Non-pigmented ciliary epithelial cell (primary cell): ENCODE measurements around the gene WWOX.
A peak's percentile ranks its signal among the peaks of the same experiment; 100 is the strongest.

ENCODE experiments used
- DNase-seq: peaks from one replicate; pipeline ENCODE4 v3.0.0-alpha.2; 2010; ENCODE audit warnings: low read depth

Gene WWOX

GRCh38 chr16:78274771-78275170 is 175.3 kb downstream of the WWOX start:
- DNase-seq, result no peak

GRCh38 chr16:78275420-78275819 is 176.0 kb downstream of the WWOX start:
- no peak for DNase-seq

GRCh38 chr16:78277321-78278055 is 178.0 kb downstream of the WWOX start:
- no peak for DNase-seq

GRCh38 chr16:78278056-78278450 is 178.6 kb downstream of the WWOX start:
- no peak for DNase-seq

DNA sequence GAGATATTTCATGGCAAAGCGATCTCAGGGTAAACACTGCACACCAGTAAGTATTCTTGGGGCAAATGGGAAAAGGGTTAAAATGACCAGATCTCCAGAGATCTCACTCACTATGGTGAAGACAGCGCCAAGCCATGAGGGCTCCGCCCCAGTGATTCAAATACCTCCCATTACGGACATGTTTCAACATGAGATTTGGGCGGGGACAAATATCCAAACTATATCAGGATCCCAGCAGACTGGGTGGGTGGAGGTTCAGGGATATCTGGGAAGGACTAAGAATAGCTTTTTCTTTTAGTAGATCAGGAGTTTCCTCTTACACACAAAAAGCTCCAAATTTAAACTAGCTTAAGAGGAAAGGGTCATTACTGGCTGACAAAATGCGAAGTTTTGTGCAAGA is 181.7 kb downstream of the WWOX start:
- no peak for DNase-seq

DNA sequence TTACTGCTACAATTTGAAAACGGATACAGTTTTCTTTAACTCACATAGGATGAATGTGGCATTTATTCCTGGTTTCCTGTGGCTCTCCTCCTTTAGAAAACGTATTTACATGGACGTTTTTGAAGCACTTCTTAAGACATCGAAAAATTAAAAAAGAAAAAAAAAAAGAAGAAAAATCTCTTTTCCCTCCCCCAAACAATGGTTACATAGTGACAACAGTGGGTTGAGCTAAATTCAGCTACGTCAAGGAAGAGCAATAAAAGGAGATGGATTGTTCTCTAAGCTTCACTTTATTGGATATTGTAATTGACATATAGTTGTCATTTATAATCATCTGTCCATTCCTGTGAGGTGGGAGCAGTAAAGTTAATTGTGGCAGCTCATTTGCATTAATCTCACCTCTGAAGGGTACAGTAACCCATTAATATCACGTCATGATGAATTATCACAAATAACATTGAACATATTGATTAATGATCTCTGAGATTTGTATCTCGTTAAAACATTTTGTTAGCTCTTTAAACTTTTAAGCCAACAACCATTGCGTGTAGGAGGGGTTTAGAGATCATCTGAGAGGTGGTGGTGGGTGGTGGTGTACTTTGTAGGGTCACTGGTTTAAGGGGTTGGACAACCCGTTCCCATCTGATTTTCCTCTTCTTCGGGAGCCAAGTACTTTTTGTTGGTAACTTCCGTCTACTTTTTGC is 184.2 kb downstream of the WWOX start:
- DNase-seq, result no peak

DNA sequence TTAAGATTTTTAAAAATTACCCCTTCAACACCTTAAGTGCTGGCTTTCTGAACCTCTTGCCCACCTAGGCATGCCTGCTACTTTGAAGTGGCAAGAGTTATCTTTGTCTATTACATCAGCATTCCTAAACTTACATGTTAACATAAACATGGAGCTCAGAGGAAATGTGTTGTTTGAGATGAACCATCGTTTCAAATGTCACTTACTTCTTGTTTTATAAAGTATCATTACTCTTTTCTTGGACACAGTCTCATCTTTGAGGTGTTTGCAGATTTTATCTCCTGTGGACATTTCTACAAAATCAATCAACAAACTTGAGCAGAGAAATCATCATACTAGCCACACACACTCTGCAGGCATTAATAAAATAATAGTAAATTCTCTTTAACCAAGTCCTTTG is 184.9 kb downstream of the WWOX start:
- no peak for DNase-seq

DNA sequence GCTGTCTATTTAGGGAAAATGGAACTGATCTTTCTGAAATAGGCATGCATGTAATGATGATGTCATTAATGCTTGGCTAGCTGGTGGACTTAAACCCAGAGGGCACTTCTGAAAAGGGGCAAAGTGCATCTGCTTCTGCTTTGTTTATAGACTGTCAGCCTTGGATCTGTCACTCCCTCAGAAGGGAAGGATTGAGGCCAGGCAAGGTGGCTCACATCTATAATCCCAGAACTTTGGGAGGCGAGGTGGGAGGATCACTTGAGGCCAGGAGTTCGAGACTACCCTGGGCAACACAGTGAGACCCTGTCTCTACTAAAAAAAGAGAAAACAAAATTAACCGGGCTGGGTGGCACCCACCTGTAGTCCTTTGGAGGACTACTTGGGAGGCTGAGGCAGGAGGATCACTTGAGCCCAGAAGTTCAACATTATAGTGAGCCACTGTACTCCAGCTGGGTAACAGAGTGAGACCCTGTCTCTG is 185.5 kb downstream of the WWOX start:
- no peak for DNase-seq

GRCh38 chr16:78285437-78285922 is 186.0 kb downstream of the WWOX start:
- DNase-seq, result no peak

- no peak for DNase-seq
Measured at GRCh38 chr16:78286065-78286464, 186.6 kb downstream of the WWOX start.

DNA sequence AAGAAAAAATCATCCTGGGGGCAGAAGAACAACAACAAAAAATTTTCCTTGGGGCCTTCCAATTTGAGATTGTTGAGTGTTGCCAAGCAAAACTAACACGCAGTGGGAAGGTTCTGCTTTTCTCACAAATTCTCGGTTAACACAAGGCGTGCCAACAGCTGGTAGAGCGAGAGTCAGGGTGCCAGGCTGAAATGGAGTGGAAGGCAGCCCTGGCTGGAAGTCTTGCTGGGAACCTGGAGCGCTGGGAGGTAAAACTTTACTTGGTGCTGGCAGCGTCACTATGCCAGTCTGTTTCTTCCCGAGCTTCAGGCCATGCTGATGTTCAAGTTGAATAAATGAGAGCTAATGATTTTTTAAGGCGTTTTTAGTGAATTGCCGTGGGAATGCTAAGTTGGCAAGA is 189.4 kb downstream of the WWOX start:
- no peak for DNase-seq

- no peak for DNase-seq
Measured at GRCh38 chr16:78289373-78289772, 189.9 kb downstream of the WWOX start.

GRCh38 chr16:78289844-78290277 is 190.4 kb downstream of the WWOX start:
- no peak for DNase-seq

GRCh38 chr16:78290395-78290794 is 190.9 kb downstream of the WWOX start:
- DNase-seq, result no peak

GRCh38 chr16:78290872-78291591 is 191.6 kb downstream of the WWOX start:
- DNase-seq, result no peak

DNA sequence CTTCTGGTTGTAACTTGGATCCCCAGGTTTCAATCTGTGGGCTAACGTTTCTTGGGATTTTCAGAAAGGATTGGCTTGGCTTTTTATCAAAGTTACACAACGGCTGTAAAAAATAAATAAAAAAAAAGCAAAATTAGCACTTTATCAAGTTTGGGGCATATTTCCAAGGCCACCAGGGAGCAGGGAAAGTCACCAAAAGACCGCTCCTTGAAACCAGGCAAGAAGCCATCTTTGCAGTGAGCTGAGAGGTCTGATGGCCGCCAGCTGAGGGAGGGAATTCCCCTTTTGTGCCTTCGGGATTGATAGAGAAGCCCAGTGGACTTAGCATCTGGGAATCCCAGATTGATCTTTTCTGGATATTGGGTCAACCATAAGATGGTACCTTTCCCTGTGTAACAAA is 192.2 kb downstream of the WWOX start:
- no peak for DNase-seq

DNA sequence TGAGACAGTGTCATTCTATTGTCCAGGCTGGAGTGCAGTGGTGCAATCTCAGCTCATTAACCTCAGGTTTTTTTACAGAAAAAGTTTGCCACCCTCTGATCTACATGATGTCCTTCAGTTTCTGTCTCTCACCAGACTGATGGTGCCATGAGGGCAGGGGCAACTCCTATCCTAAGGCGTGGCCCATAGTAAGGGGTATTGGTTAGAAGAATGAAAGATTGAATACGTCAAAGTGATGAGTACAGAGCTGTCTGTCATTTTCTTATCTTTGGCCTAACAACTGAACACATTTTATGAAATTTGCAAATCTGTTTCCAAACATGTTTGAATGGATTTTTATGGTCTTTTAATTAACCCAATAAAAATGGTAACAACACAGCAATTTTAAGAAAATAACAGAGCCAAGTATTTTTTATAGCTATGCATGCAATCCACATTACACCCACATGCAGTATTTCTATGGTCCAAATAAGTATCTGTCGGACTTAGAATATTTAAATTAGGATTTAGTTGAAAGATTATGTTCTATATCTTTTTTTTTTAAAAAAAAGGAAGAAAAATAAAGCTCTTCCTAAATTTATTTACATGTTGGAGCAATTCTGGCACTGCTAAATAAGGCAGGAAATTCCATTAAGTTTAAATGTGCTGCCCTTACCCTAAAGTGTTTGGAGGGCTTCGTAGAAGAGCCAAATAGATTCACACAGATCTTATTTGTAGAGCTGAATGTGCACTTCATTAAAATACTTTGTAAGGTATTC is 192.8 kb downstream of the WWOX start:
- DNase-seq, result no peak

DNA sequence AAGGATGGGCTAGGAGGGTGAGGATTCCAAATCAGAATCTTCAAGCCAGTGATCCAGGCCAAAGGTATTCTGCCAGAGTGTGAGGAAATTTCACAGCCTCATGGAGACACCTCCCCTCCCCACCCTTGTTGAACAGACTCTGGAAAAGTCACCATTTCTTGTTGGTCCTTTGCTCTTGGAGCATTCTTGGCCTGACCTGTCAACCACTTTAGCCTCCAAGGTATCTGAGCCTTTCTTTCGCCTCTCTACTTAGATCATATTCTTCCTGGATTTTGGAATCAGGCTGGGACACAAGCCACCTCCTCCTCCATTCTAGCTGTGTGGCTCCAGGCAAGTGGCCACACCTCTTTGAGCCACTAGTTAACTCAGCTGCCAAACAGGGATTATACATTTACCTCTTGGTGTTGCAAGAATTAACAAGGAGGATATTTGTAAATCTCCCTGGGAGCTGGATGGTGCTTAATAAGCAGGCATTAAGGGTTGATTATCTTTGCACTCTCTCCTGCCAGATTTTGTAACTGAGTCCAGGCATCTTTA is 193.5 kb downstream of the WWOX start:
- no peak for DNase-seq

- DNase-seq, result no peak
Measured at GRCh38 chr16:78294538-78295225, 195.2 kb downstream of the WWOX start.

- DNase-seq, result no peak
Measured at GRCh38 chr16:78297066-78297666, 197.7 kb downstream of the WWOX start.

GRCh38 chr16:78298986-78299385 is 199.5 kb downstream of the WWOX start:
- peak; percentile 8 for DNase-seq
